GM10266 (cell line): ENCODE results near the gene KRTAP1-3.
"Not testable (repeated sequence)": the region's sequence is repeated elsewhere in the genome, so short reads cannot be mapped to it uniquely, and the experiment has no call there.

Source experiments
- DNase-seq: peaks from one replicate; pipeline ENCODE4 v3.0.0; 2012; ENCODE audit errors: extremely low spot score
- TF ChIP-seq, protein P1 (sequence below): IDR thresholded peaks from 2 replicates; pipeline ENCODE4 v1.5.1; 2012; ENCODE audit warnings: mild to moderate bottlenecking, low read depth; ENCODE audit not compliant: control insufficient read depth, insufficient read depth; ENCODE audit errors: missing control alignments

The KRTAP1-3 gene, protein sequence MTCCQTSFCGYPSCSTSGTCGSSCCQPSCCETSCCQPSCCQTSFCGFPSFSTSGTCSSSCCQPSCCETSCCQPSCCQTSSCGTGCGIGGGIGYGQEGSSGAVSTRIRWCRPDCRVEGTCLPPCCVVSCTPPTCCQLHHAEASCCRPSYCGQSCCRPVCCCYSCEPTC

DNA sequence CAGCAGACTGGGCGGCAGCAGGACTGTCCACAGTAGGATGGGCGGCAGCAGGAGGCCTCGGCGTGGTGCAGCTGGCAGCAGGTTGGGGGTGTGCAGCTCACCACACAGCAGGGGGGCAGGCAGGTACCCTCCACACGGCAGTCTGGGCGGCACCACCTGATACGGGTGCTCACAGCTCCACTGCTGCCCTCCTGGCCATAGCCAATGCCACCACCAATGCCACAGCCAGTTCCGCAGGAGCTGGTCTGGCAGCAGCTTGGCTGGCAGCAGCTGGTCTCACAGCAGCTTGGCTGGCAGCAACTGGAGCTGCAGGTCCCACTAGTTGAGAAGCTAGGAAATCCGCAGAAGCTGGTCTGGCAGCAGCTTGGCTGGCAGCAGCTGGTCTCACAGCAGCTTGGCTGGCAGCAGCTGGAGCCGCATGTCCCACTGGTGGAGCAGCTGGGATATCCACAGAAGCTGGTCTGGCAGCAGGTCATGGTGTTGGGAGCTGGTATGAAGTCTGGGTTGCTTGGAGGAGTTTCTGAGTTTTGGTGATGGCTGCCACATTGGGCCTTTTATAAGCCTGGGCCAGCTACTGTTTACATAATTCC, at the start of gene KRTAP1-3:
Gene KRTAP1-3 (minus strand): TSS at position 529 of the 590 bp plus-strand sequence. CDS start 53 bp downstream, at position 476.
- not testable (repeated sequence) for DNase-seq

DNA sequence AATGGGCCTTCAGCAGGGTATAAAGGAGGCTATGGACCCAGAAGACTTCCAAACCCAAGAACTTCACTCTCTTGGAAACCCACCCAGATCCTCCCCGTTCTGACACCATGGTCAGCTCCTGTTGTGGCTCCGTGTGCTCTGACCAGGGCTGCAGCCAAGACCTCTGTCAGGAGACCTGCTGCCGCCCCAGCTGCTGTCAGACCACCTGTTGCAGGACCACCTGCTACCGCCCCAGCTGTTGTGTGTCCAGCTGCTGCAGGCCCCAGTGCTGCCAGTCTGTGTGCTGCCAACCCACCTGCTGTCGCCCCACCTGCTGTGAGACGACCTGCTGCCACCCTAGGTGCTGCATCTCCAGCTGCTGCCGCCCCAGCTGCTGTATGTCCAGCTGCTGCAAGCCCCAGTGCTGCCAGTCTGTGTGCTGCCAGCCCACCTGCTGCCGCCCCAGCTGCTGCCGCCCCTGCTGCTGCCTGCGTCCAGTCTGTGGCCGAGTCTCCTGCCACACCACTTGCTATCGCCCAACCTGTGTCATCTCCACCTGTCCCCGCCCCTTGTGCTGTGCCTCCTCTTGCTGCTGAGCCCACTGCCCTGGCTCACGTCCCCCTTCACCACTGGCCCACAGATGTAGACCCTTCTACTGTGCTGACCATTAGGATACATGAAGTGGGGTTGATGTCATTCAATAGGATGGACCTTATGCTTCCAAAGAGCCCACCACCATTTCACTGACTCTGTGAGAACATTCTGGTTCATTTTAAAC, 49.6 kb upstream of the KRTAP1-3 start, which contains the start of gene KRTAP4-7:
Gene KRTAP4-7 (plus strand): TSS at position 51 of the 757 bp plus-strand sequence. CDS start 57 bp downstream, at position 108.
- not testable (repeated sequence) for DNase-seq

DNA sequence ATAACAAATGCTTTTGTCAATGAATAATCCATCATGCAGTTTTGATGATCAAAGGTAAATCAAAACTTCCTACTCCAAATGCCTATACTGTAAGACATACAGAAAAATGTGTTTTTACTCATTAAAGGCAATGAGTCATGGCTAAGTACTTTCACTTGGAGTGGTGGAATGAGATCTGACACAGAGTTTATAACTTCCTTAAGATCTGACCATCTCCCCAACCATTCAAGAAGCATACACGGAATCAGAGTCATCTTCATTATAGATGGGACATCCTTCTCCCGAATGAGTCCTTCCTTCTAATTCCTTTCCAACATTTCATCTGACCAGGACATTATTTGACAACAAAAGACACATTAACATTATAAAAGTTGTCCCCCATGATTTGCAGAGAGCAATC, 48.8 kb upstream of the KRTAP1-3 start:
- DNase-seq, result not testable (repeated sequence)

DNA sequence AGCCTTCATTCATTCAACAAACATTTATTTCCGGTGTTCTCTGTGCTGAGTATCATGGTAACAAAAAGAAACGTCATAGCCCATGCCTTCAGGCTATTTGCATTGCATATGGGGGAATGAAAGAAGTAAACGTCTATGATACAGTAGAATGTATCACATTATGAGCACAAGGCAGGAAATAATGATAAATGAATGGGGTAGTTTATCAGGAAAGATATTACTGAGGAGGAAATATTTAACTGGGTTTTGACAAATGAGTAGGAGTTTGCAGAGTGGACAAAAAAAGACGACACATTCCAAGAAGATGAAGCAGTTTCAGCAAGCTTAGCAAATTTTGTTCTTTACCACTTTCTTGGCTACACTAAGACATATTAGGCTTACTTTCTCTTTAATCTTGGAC, 48.0 kb upstream of the KRTAP1-3 start:
- TF ChIP-seq, protein P1, sequence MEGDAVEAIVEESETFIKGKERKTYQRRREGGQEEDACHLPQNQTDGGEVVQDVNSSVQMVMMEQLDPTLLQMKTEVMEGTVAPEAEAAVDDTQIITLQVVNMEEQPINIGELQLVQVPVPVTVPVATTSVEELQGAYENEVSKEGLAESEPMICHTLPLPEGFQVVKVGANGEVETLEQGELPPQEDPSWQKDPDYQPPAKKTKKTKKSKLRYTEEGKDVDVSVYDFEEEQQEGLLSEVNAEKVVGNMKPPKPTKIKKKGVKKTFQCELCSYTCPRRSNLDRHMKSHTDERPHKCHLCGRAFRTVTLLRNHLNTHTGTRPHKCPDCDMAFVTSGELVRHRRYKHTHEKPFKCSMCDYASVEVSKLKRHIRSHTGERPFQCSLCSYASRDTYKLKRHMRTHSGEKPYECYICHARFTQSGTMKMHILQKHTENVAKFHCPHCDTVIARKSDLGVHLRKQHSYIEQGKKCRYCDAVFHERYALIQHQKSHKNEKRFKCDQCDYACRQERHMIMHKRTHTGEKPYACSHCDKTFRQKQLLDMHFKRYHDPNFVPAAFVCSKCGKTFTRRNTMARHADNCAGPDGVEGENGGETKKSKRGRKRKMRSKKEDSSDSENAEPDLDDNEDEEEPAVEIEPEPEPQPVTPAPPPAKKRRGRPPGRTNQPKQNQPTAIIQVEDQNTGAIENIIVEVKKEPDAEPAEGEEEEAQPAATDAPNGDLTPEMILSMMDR, result no peak
- no peak for DNase-seq

DNA sequence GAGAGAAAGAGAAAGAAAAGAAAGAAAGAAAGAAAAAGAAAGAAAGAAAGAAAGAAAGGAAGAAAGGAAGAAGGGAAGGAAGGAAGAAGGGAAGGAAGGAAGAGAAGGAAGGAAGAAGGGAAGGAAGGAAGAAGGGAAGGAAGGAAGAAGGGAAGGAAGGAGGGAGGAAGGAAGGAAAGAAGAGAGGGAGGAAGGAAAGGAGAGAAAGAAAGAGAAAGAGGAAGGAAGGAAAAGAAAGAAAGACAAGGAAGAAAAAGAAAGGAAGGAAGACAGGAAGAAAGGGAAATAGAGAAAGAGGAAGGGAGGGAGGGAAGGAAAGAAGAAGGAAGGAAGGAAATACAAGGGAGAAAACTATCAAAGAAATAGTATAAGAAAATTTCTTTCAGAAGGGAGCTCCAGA, 42.1 kb upstream of the KRTAP1-3 start:
- TF ChIP-seq, protein P1, result no peak
- no peak for DNase-seq

DNA sequence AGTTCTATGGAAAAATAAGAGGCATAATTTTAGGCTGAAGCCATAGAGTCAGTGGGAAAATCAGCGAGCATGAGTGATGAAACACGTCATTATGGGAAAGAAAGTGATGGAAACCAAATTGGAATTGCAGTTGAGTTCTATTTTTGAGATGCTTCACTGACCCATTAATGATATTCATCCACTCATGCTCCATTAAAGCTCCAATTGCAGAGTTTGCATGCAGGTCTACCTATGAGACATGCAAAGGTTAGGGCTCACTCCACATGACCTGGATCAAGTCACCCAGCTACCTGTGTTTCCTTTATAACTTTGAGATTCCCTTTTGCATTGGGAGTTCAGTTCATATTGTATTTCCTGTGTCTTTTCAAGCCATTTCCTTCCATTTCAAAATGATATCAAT, 39.0 kb upstream of the KRTAP1-3 start:
- TF ChIP-seq, protein P1, result no peak
- no peak for DNase-seq

DNA sequence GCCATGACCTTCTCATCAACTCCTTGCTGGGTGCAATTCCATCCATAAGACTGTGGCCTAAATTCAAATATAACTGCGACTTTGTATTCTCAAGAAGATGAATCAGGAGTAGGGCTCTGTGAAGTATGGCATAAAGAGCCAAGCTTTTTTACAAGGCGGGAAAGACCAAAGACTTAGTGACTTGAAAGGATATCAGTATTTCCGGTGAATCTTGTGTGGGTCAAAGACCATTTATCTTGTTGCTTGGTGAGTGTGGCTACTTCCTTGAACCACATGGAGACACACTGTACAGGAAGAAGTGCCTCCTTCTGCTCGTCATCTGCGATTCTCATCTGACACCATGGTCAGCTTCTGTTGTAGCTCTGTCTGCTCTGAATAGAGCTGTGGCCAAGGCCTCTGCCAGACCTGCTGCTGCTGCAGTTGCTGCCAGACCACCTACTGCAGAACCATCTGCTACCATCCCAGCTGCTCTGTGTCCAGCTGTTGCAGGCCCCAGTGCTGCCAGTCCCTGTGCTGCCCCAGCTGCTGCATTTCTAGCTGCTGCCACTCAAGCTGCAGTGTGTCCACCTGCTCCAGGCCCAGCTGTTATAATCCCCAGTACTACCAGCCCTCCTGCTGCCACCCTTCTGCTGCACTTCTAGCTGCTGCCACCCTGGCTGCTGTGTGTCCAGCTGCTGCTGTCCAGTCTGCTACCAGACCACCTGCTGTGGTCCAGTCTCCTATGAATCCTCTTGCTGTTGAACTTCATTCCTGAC, 37.1 kb upstream of the KRTAP1-3 start:
- DNase-seq, result no peak
- TF ChIP-seq, protein P1, result no peak

DNA sequence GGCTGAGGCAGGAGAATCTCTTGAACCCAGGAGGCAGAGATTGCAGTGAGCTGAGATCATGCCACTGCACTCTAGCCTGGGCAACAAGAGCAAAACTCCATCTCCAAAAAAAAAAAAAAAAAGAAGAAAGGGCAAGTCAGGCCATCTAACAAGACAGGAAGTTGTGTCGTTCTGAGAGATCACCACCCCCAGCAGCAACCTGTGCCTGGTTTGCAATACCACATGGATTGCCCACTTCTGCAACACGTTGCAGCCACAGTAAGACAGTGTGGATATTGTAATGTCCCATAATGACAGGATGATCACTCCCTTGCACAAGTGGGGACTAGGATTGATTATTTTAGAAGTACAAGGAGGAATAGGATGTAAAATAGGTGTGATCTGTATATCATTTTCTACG, 34.4 kb upstream of the KRTAP1-3 start:
- TF ChIP-seq, protein P1, result no peak
- no peak for DNase-seq
